HEK293 (cell line): ENCODE results near the gene PRKCE.

ENCODE experiments used
- CTCF ChIA-PET: fragments of 350-600 bp; formaldehyde crosslinking; extraction: SDS; loops from one replicate; lab custom pipeline; 2021; ENCODE audit warnings: antibody characterized with exemption; lab: Yijun Ruan, JAX
- POLR2A ChIA-PET: fragments of 300-600 bp; formaldehyde crosslinking; extraction: SDS; loops from one replicate; lab custom pipeline; 2020; ENCODE audit warnings: antibody characterized with exemption, inconsistent platforms; lab: Yijun Ruan, JAX
- H3K27ac ChIP-seq: fragments of 200-500 bp; sonication (Bioruptor generic); 2 replicates; pipeline ENCODE4 v1.5.1; 2014; ENCODE audit warnings: low read depth, low read length, control low read depth, inconsistent platforms; ENCODE audit errors: extremely low read depth
- H3K36me3 ChIP-seq, 2 experiments: fragments of 200-500 bp in 1 of 2; sonication (Bioruptor generic) in 1 of 2; 1 replicate in 1 of 2; 2 replicates in 1 of 2; pipeline ENCODE4 v1.5.1; 2014 to 2017; ENCODE audit warnings: inconsistent platforms in 2 of 2, low read length in 2 of 2; ENCODE audit not compliant: control insufficient read depth in 2 of 2, insufficient read depth in 1 of 2
- H3K4me1 ChIP-seq: fragments of 200-500 bp; sonication (Bioruptor generic); 2 replicates; pipeline ENCODE4 v1.5.1; 2014; ENCODE audit warnings: mild to moderate bottlenecking, low read length, inconsistent platforms; ENCODE audit not compliant: control insufficient read depth, insufficient read depth
- H3K4me3 ChIP-seq: 2 replicates; pipeline ENCODE4 v1.5.1; 2011; ENCODE audit warnings: low read depth, mild to moderate bottlenecking, control low read depth, low read length, moderate library complexity
- H3K9me3 ChIP-seq: fragments of 200-500 bp; sonication (Bioruptor generic); 2 replicates; pipeline ENCODE4 v1.5.1; 2014; ENCODE audit warnings: low read depth, low read length, inconsistent platforms; ENCODE audit not compliant: control insufficient read depth, insufficient read depth
- ATF2 ChIP-seq: fragments of 450-650 bp; formaldehyde crosslinking; IDR thresholded peaks from 2 replicates; pipeline ENCODE4 v1.5.1; 2016; ENCODE audit warnings: missing biosample characterization, missing genetic modification characterization, low read depth
- GLIS1 ChIP-seq: fragments of 450-650 bp; formaldehyde crosslinking; IDR thresholded peaks from 2 replicates; pipeline ENCODE4 v1.5.1; 2016; ENCODE audit warnings: missing biosample characterization, missing genetic modification characterization
- GLIS2 ChIP-seq: fragments of 450-650 bp; formaldehyde crosslinking; IDR thresholded peaks from 2 replicates; pipeline ENCODE4 v1.5.1; 2016; ENCODE audit warnings: missing biosample characterization, missing genetic modification characterization
- HOXC10 ChIP-seq: sonication (generic); formaldehyde crosslinking; IDR thresholded peaks from 2 replicates; pipeline ENCODE4 v1.8.1; 2023; ENCODE audit warnings: mild to moderate bottlenecking, missing genetic modification reagents
- KLF1 ChIP-seq: fragments of 450-650 bp; formaldehyde crosslinking; IDR thresholded peaks from 2 replicates; pipeline ENCODE4 v1.5.1; 2016; ENCODE audit warnings: missing biosample characterization, missing genetic modification characterization
- TCF7L2 ChIP-seq: IDR thresholded peaks from 2 replicates; pipeline ENCODE4 v1.6.1; 2011; ENCODE audit warnings: low read depth, mild to moderate bottlenecking, inconsistent platforms, low read length, moderate library complexity, borderline replicate concordance
- WT1 ChIP-seq: fragments of 450-650 bp; formaldehyde crosslinking; IDR thresholded peaks from 2 replicates; pipeline ENCODE4 v1.5.1; 2016; ENCODE audit warnings: missing biosample characterization, missing genetic modification characterization
- ZFP41 ChIP-seq: fragments of 450-650 bp; formaldehyde crosslinking; IDR thresholded peaks from 2 replicates; pipeline ENCODE4 v1.5.1; 2016; ENCODE audit warnings: missing biosample characterization, missing genetic modification characterization, borderline replicate concordance
- ZNF138 ChIP-seq: fragments of 450-650 bp; formaldehyde crosslinking; IDR thresholded peaks from 2 replicates; pipeline ENCODE4 v1.5.1; 2016; ENCODE audit warnings: missing biosample characterization, missing genetic modification characterization, borderline replicate concordance
- ZNF416 ChIP-seq: fragments of 450-650 bp; formaldehyde crosslinking; IDR thresholded peaks from 2 replicates; pipeline ENCODE4 v1.5.1; 2016; ENCODE audit warnings: missing biosample characterization, missing genetic modification characterization
- ZNF513 ChIP-seq: fragments of 450-650 bp; IDR thresholded peaks from 2 replicates; pipeline ENCODE4 v1.5.1; 2018; ENCODE audit warnings: missing biosample characterization, missing genetic modification characterization
- ZNF544 ChIP-seq: fragments of 450-650 bp; formaldehyde crosslinking; IDR thresholded peaks from 2 replicates; pipeline ENCODE4 v1.5.0; 2017; ENCODE audit warnings: missing biosample characterization, missing genetic modification characterization
- ZNF548 ChIP-seq: fragments of 450-650 bp; formaldehyde crosslinking; IDR thresholded peaks from 2 replicates; pipeline ENCODE4 v1.5.1; 2016; ENCODE audit warnings: missing biosample characterization, missing genetic modification characterization
- ZNF580 ChIP-seq: fragments of 450-650 bp; formaldehyde crosslinking; IDR thresholded peaks from 2 replicates; pipeline ENCODE4 v1.5.1; 2016; ENCODE audit warnings: missing biosample characterization, missing genetic modification characterization
- ZNF596 ChIP-seq: fragments of 450-650 bp; IDR thresholded peaks from 2 replicates; pipeline ENCODE4 v1.5.0; 2018; ENCODE audit warnings: missing biosample characterization, mild to moderate bottlenecking, missing genetic modification characterization, moderate library complexity
- ZNF600 ChIP-seq: fragments of 450-650 bp; formaldehyde crosslinking; IDR thresholded peaks from 2 replicates; pipeline ENCODE4 v1.5.1; 2016; ENCODE audit warnings: missing biosample characterization, missing genetic modification characterization
- ZNF776 ChIP-seq: fragments of 450-650 bp; formaldehyde crosslinking; IDR thresholded peaks from 2 replicates; pipeline ENCODE4 v1.5.0; 2017; ENCODE audit warnings: missing biosample characterization, missing genetic modification characterization, borderline replicate concordance
- ZNF830 ChIP-seq: fragments of 450-650 bp; IDR thresholded peaks from 2 replicates; pipeline ENCODE4 v1.5.0; 2018; ENCODE audit warnings: missing biosample characterization, missing genetic modification characterization, low read depth, mild to moderate bottlenecking, moderate library complexity
- ZNF843 ChIP-seq: fragments of 450-650 bp; formaldehyde crosslinking; IDR thresholded peaks from 2 replicates; pipeline ENCODE4 v1.5.1; 2016; ENCODE audit warnings: missing biosample characterization, missing genetic modification characterization
- ZSCAN16 ChIP-seq: fragments of 450-650 bp; formaldehyde crosslinking; IDR thresholded peaks from 2 replicates; pipeline ENCODE4 v1.5.1; 2016; ENCODE audit warnings: missing biosample characterization, missing genetic modification characterization

The PRKCE gene

GRCh38 chr2:46132996-46133395 is 481.5 kb downstream of the PRKCE start:
- no peak overlapping the region for H3K4me3 ChIP-seq
- no peaks in the 10 kb centered on the region for H3K36me3 ChIP-seq
- H3K9me3 ChIP-seq, result no peaks in the 10 kb centered on the region
- H3K4me1 ChIP-seq, result no peaks in the 10 kb centered on the region
- POLR2A ChIA-PET, result no interaction called here
- H3K27ac ChIP-seq, result no peak overlapping the region
- TF ChIP-seq ZNF830 (no peak), ZNF544 (tag by site-specific recombination) (no peak), HOXC10 (CRISPR knock-in tag) (no peak), ZNF416 (tag by site-specific recombination) (no peak), ZNF596 (tag by site-specific recombination) (no peak), ZNF580 (tag by site-specific recombination) (no peak), ZSCAN16 (no peak), ZFP41 (tag by site-specific recombination) (no peak), GLIS1 (tag by site-specific recombination) (no peak), ZNF776 (tag by site-specific recombination) (no peak), ZNF548 (no peak), ATF2 (tag by site-specific recombination) (no peak), GLIS2 (tag by site-specific recombination) (no peak), ZNF138 (tag by site-specific recombination) (no peak), ZNF513 (tag by site-specific recombination) (no peak), WT1 (tag by site-specific recombination) (no peak)
- TF ChIP-seq, all 188 proteins: peak for 0
- CTCF ChIA-PET, result no interaction called here

- Histone ChIP-seq H3K4me3 (no peak overlapping the region), H3K4me1 (no peaks in the 10 kb centered on the region), H3K9me3 (no peaks in the 10 kb centered on the region)
- ChIA-PET POLR2A (no interaction called here), CTCF (no interaction called here)
- no peak for TF ChIP-seq ZNF600 (tag by site-specific recombination)
- TF ChIP-seq KLF1, result no peak
- no peak for TF ChIP-seq TCF7L2
- no peak for TF ChIP-seq ZNF843 (tag by site-specific recombination)
- no peak for TF ChIP-seq ZNF596 (tag by site-specific recombination)
- TF ChIP-seq, all 188 proteins: peak for 0
- Histone ChIP-seq H3K36me3 (no peaks in the 10 kb centered on the region), H3K27ac (no peak overlapping the region)
Observed at GRCh38 chr2:46134531-46135227, 483.2 kb downstream of the PRKCE start.
